GM21737 (cell line): ENCODE results near the gene ZFP64.
"Not testable (repeated sequence)": the region's sequence is repeated elsewhere in the genome, so short reads cannot be mapped to it uniquely, and the experiment has no call there.

Source experiments
- ATAC-seq: cut with Tn5 transposase; IDR thresholded peaks from one replicate; pipeline ENCODE4 v1.9.1; 2021; ENCODE audit warnings: mild to moderate bottlenecking, moderate library complexity; ENCODE audit not compliant: unreplicated experiment

ZFP64 gene

GRCh38 chr20:52191132-52191915 is at the start of gene ZFP64:
TSS of gene ZFP64 (minus strand) at chr20:52191779. CDS start at chr20:52191636, 143 bp downstream.
- ATAC-seq = peak; percentile 63

GRCh38 chr20:52240802-52241201 is 49.2 kb upstream of the ZFP64 start:
- ATAC-seq = no peak

GRCh38 chr20:52239102-52239501 is 47.5 kb upstream of the ZFP64 start:
- no peak for ATAC-seq

DNA sequence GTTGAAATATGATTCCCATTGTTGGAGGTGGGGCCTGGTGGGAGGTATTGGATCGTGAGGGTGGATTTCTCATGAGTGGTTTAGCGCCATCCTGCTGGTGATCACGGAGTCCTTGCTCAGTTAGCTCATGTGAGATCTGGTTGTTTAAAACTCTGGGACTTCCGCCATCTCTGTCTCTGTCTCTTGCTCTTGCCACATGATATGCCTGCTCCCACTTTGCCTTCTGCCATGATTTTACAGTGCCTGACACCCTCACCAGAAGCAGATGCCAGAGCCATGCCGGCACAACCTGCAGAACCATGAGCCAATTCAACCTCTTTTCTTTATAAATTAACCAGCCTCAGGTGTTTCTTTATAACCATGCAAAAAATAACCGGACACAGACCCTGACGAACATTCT is 44.7 kb upstream of the ZFP64 start:
- no peak for ATAC-seq

DNA sequence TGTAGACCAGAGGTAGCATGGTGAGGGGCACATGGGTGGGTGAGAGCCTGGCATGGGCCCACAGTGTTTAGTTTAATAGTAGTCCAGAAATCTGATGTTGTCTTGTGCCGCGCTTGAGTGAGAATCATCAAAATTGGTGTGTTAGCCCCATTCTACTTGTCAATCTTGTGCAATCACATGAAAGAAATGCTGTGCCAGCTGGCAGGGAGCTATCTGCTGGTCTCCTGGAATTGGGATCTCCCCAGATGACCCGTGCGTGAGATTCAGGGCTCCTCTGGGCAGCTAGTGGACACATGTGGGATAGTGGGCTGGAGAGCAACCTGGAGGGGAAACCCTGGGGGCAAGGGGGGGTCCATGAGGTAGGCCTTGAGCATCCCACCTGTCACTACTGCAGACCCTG is 43.5 kb upstream of the ZFP64 start:
- no peak for ATAC-seq

- ATAC-seq = no peak
Measured at GRCh38 chr20:52234302-52235045, 42.9 kb upstream of the ZFP64 start.

GRCh38 chr20:52231230-52231746 is 39.7 kb upstream of the ZFP64 start:
- ATAC-seq = no peak

GRCh38 chr20:52230409-52230808 is 38.8 kb upstream of the ZFP64 start:
- ATAC-seq = no peak

DNA sequence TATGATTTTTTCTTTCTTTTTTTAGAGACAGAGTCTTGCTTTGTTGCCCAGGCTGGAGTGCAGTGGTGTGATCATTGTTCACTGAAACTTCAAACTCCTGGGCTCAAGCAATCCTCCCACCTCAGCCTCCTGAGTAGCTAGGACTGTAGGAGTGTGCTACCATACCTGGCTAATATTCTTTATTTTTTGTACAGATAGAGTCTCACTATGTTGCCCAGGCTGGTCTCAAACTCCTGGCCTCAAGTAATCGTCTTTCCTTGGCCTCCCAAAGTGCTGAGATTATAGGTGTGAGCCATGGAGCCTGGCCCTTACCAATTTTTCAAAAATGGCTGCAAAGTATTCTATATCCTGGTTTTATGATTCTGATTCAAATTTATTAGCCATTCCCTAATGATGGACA is 37.8 kb upstream of the ZFP64 start:
- ATAC-seq = not testable (repeated sequence)

- ATAC-seq = no peak
Measured at GRCh38 chr20:52226370-52226769, 34.8 kb upstream of the ZFP64 start.

GRCh38 chr20:52224920-52225319 is 33.3 kb upstream of the ZFP64 start:
- ATAC-seq = no peak

- ATAC-seq = not testable (repeated sequence)
Measured at GRCh38 chr20:52221362-52221761, 29.8 kb upstream of the ZFP64 start.

DNA sequence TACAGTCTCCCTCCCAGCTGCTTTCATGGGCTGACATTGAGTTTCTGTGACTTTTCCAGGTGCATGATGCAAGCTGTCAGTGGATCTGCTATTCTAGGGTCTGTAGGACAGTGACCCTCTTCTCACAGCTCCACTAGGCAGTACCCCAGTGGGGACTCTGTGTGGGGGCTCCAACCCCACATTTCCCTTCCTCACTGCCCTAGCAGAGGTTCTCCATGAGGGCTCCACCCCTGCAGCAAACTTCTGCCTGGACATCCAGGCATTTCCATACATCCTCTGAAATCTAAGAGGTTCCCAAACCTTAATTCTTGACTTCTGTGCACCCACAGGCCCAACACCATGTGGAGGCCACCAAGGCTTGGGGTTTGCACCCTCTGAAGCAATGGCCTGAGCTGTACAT is 29.3 kb upstream of the ZFP64 start:
- not testable (repeated sequence) for ATAC-seq

GRCh38 chr20:52219441-52219840 is 27.9 kb upstream of the ZFP64 start:
- no peak for ATAC-seq

GRCh38 chr20:52217689-52218395 is 26.3 kb upstream of the ZFP64 start:
- no peak for ATAC-seq

DNA sequence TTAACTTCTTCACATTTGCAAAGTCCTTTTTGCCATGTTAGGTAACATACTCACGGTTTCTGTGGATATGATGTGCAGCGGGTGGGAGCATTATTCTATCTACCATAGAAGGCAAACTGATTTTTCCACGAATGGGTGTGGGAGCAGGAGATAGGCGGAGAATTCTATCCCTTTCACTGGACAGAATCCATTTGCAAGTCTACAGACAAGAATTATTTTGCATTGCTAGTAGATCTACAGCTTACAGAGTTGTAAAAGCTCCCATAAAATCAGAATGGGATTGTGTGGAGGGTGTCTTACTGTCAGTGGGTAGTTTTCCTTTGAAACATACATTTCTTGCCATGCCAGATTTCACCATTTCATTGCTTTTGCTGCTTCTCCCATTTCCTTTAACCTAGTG is 22.4 kb upstream of the ZFP64 start:
- ATAC-seq = no peak

GRCh38 chr20:52212943-52213342 is 21.4 kb upstream of the ZFP64 start:
- ATAC-seq = no peak

- ATAC-seq = no peak
Measured at GRCh38 chr20:52210037-52210990, 18.7 kb upstream of the ZFP64 start.

DNA sequence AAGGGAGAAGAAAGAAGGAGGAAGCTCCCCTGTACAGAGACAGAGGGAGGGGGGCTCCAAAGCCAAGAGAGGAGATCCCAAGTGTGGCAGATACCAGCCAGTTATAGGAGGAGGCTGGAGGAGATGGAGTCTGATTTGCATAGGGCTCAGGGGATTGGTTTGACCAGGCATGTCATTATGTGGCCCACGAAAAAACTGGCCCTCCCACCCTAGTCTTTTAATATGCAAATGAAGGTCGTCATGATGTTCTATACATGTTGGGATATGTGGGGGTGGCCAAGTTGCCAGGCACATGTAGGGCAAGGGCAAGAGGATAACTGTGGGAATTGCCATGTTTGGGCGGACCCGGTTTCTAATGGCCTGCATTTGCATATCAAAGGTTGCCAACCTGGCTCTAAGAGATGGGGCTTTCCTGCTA is 17.6 kb upstream of the ZFP64 start:
- ATAC-seq = no peak
